GM21447 (cell line): ENCODE data around the gene VTI1A.
A peak's percentile ranks its signal among the peaks of the same experiment; 100 is the strongest.

Experiments used
- ATAC-seq: cut with Tn5 transposase; IDR thresholded peaks from one replicate; pipeline ENCODE4 v1.9.1; 2021; ENCODE audit not compliant: unreplicated experiment

The VTI1A gene

DNA sequence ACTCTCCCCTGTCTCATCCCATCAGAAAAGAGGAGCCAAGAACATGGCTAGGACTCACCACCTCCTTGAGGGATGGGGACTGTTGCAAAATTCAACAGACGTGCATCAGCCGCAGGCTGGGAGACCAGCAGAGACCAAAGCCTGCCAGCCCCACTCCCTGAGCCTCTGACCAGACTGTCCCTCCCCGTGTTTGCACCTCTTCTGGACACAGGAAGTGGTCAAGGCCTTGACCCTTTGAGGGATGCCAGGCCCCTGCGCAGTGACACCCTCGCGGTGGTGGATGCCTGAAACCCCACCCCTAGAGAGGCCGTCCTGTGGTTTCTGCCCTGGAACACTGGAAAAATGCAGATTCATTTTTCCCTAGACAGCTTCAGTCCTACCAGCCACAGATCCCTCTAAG is 374.6 kb downstream of the VTI1A start:
- ATAC-seq: no peak

DNA sequence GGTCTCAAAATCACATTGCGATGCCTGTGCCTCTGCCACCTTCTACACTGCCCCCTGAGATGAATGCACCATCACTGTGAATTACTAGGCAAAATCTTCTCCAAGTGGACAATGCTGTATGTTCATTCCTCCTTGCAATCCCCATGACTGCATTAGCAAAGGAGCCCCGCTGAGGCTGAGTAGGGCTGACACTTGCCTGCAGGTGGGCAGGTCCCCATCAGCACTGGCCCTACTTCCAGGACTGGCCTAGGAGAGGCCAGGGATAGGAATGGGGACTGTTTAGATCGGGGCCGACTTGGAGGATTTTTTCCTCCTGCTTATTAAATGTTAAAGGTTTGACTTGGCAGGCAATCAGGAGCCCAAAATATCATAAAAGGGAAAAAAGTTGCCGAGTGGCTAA is 376.0 kb downstream of the VTI1A start:
- ATAC-seq: no peak

DNA sequence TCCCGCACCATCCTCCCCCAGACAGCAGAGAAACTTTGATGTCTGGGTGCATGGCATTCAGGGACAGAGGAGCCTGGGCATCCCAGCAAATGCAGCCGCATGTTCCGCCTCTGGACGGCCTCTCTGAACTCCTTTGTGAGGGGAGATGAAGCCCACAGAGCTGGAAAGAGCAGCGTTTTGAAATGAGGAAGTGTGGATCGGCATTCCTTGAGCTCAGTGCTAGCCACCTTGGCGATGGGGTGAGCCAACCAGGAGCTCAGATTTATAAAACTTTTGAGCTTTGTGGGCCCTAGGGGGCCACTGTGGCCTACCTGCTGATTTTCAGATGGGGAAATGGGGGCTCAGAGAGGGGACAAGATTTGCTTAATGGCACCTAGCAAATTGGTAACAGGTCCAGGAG is 376.6 kb downstream of the VTI1A start:
- ATAC-seq: no peak

DNA sequence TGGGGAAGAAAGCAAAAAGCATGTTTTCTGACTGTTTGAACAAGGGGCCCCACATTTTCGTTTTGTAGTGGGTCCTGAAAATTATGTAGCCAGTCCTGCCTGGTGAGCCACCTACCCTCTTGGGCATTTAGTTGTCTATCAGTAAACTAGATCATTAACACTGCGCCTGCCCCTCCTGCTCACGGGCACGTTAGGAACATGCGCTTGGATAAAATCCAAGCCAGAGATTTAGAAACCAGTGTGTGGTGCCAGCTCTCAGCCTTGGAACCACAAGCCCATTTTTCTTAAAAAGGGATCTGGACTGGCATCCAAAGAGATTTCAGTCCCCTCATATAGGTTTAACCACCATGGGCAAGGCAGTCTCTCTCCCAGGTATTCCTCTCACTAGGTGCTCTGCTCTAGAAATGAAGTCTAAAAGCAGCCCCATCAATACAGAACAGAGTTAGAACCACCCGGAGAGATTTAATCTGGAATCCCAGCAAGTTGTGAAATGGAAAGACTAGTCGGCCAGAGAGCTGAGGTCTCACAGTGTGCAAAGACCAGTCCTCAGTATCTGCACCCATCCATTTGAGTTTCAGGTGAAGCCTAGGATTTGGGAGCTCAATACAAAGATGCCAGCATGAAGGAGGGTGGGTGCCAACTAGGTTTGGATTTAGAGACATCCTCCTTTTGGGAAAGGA is 379.1 kb downstream of the VTI1A start:
- no peak for ATAC-seq

DNA sequence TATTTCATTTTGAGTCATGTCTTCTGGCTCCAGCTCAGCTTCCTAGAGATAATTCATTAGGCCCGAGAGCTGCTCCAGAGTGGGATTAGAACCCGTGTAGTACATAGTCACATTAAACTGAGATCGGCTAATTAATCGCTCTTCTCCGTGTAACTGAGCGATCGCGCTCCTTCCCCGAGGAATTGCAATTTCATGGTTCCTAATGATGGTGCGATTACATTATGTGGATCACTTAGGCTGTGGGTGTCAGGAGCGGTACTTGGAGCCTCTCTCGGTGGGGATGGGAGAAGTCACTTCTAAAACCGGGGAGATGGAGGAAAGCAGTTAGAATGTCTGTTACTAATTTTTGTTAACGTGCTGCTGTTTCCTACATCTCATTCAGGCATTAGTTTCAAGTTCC is 380.1 kb downstream of the VTI1A start:
- no peak for ATAC-seq

DNA sequence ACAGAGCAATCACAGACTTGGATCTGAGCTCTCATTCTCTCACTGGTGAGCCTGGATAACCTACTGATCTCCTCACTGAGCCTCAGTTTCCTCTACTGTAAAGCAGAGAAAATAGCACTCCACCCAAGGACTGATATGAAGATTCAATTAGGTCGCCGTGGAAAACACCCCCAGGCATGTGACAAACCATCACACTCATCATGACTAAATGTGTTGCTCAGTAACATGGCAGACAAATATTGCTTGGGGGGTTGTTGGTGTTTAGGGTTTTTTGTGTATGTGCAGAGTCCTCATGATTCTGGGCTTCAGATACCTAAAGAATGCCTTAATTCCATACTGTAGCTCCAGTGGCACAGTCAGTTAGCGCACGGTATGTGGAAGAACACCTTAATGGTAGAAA is 380.9 kb downstream of the VTI1A start:
- ATAC-seq: no peak

DNA sequence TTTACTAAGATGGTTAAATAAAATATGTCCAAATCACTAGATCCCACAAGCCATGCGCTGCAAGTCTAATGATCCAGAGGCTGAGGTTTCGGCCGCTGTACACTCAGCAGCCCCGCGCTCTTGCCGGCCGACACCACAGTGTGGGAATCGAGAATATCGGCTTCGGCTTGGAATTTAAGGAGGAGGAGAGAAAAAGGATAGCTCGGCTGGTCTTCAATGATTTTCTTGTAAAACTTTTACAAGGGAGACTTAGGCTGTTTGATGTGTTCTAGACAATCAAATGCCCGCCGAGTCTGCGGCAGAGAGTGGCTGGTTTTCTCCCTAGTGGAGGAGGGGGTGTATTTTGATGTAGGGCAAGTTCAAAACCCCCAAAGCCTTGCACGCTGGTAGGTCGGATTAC is 384.8 kb downstream of the VTI1A start:
- no peak for ATAC-seq

DNA sequence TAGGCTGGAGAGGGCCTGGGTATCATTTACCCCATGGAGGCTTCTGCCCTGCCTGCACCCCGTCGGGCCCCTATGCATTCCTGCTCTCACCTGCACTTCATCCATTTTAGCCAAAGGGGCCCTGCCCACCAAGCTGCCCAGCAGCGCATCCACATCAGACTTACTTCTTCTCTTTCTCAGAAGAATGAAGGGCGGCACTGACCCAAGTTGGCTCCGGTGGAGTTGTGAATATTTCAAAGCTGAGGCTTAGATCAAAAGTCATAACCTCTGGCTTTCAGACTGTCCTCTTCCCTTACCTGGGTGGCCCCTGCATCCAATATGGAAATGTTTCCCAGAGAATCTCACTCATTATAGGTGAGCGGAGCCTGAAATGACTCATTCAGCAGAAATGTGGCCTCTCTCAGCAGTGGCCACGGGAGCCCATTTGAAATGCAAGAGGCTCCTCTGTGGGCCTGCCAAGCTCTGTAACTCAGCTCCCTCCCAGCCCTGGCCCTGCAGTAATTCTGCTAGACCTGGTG is 385.4 kb downstream of the VTI1A start:
- ATAC-seq: no peak

DNA sequence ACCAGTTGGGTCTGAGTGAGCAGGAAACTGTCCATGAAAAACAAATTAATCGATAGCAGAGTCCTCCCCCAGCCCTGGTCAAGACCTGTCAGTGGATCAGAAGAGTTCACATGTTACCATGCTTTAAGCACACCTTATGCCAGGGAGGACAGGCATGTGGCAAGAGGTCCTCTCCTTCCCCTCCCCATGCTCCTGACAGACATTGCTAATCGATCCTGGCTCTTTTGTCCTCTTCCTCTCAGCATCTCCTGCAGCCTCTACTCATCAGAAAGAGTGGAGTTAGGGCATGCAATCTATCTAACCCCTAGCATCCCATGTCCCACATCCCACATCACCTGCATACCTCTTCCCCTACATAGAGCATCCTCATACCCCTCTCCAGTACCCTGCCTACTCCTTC is 385.9 kb downstream of the VTI1A start:
- no peak for ATAC-seq

DNA sequence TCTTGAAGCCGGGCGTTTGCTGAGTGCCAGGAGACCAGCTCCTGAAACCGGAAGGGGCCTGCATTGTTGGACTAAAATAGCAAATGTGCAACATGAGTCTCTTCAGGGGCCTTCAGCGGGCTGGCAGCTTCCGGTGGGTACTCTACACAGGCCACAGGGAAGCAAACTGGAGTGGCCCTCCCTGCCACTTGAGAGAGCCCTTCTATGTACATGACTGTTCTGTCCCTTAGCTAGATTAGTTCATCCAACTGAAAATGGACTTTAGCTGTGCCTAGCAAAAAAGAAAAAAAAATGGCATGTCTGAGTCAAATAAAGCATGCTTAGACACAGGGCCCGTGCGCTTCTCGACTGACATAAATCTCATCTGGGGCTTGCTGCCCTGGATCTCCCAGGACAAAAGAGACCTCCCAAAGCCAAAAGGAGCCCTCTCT is 387.8 kb downstream of the VTI1A start:
- ATAC-seq: no peak

DNA sequence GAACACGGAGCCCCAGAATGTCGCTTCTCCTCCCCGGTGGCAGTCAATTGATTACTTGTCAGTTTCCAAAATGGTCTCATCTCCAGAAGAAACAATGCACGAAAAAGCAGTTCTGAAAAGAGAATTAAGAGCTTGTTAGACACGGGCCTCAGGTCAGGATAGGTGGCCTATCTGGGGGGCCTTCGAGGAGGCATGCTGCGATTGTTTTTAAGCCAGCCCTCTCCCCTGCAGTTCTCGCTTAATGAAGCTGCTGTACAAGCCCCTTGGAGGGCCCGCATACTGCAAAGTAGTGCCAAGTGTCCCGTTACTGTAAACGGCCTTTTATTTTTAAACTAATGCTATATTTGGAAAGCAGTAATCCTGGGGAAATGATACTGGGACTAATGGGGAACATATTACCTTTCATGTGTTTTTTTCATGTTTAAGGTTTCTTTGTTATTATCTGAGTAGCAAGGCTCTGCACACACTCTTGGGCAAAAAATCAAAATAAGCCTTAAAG is 388.3 kb downstream of the VTI1A start:
- ATAC-seq: no peak

DNA sequence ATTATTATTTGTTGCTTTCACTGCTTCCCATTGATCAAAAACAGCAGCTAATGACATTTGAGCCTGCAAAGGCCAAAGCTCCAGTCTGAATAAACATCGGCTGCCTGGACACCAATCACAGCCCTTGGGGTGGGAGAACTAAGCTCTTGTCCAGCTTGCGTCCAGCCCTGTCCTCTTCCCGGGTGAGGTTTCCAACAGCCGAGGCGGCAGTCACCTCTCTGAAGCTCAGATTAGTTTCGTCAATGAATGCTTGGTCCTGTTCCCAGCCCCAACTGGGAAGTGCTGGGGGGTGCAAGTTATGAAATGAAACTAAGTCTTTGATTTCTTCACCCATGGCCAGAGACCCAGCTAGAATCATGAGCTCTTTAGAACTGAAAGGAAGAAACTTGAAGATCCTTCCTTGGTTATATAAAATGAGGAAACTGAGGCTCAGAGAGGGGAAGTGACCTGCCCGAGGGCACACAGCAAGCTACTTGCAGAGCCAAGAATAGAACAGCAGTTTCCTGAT is 389.0 kb downstream of the VTI1A start:
- ATAC-seq: no peak

DNA sequence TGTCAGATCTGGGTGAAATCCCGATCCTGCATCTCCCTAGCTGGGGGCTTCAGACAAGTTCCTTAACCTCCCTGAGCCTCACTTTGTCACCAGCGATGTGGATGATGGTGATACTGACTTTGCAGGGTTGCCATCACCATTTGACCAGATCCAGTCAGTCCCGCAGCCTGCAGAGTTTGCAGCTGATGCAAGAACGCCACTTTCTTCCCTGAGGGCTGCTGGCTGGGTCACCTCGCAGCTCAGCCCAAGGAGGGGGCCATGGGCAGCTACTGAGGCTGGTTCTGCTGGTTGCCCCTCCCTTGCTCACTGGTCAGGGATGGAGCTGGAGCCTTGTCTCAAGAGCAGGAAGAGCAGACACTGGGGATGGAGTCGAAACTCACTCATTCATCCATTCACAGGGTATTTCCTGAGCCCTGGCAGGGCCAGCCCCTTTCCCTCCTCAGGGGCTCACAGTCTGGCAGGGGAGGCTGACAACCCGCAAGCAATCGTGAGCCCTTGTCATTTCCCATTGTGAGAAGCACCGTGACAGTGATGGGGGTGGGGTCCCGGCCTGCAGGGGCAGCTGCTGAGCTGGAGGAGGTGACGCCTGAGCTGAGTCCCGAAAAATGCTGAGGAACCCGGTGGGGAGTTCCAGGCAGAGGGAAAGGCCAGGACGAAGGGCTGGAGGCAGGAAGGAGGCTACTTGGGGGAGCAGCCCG is 391.9 kb downstream of the VTI1A start:
- ATAC-seq: no peak

DNA sequence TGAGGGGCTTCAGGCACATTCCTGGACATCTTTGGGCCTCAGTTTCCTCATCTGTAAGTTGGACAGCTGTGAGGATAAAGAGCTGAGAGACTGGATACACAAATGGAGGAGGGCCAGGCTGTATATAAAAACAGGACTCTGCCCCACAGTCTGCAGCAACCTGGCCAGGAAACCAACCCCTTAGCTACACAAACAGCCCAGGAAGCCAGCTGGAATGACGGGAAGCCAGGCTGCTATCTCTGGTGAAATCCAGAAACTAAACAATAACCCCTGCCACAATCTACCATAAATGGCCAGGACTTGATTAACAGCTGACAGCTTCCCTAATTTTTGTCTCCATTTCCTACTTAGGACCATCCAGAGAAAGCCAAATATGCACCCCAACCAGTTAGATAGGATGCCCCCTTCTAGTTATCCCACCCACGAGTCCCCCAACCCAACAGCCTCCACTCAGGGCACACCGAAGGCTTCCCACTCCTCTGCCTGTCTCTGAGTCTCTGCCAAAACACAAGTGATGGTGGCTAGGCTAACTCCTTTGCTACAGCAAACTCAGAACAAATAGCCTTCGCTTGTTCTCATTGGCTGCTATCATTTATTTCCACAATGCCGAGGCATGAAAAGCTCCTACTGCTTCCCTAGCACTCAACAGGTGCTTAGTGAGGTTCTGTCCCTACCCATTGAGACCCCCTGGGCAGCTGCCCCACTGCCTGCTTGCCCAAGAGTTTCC is 393.1 kb downstream of the VTI1A start:
- no peak for ATAC-seq

DNA sequence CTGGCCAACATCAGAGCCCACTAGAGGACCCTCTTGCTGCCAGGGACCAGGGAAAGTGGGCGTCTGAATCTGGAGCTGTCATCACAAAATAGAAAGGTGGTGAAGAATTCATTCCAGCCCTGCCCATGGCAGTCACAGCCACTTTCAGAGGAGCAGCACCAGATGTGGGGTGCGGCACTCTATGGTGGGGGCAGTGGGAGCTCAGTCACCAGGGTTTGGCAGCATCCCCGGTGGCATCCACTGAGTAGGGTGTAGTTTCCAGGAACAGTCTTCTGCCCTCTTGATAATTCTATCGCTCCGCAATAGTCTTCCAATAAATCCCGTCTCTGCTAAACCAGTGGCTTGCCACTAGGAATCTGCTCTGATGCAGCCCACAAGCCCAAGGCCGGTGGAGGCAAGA is 394.5 kb downstream of the VTI1A start:
- ATAC-seq: no peak

DNA sequence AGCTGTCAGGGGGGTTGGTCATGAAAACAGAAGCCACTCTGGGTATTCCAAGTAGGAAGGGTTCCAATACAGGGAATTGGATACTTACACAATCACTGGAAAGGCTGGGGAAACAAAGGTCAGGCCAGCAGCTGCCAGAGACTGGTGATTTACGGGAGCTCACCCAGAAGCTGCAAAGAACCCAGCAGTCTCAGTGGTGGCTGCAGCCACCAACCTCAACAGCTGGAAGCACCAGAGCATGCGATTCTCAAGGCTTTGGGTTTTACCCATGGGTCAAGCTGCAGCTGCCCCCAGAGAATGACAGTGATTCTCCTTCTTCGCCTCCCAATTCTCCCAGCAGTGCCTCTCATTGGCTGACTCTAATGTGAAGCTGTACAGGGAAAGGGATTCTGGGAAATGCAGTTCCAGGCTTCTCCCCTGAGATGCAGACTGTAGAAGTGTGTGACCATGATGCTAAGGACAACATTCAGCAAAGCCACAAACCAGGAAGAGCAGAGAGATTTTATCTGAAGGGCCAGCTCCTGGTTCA is 395.9 kb downstream of the VTI1A start:
- peak; percentile 94 for ATAC-seq

DNA sequence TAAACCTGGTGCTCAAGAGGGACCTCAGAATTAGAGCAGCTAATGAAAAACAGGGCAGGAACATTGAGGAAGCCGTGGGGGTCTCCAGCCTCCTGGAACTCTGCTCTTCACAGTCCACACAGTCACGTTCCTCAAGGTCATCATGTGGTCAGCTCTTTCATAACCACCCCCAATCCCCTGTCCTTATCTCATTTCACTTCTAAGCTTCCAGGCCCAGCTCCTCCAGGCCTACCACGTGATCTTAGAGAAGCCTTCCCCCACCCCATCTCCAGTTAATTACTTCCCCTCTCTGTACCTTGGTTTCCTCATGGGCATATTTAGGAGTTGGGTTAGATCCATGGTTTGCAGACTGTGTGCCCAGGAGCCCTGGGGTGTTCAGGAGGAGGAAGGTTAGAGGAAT is 396.6 kb downstream of the VTI1A start:
- ATAC-seq: no peak

DNA sequence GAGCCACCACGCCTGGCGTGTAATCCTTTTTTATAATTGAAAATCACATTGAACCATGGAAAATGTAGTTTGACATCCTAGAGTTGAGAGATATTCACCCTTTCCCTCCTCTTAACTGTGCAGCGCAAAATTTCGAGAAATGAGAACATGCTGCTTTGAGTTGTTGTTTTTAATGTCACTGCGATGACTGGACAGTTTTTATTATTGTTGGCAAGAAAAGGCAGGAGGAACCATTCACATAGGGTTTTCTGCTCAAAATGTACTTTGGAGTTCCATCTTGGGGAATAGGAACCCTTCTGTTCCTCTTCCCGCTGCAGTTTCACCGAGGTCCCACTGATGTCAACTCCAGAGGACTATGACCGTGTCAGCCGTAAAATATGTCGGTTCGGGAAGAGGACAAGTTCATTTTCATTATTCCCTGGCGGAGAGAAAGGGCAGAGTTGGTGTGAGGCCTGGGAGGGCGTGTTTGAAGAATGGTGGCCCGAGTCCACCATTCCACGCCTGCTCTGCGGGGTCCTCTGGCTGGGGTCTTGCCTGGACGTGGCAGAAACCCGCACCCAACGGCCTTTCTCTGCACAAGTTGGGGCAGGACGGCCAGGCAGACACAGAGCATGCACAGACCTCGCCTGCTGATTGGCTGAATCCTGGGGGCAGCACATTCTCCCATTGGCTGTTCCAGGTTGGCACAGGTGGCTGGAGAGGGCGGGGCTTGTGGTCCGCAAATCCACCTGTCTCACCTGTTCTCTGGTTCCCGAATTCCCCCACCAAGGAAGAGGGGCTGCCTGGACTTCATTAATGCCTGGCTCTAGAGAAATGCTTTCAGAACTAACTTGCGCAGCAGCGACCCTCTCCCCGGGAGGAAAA is 397.9 kb downstream of the VTI1A start:
- ATAC-seq: no peak

DNA sequence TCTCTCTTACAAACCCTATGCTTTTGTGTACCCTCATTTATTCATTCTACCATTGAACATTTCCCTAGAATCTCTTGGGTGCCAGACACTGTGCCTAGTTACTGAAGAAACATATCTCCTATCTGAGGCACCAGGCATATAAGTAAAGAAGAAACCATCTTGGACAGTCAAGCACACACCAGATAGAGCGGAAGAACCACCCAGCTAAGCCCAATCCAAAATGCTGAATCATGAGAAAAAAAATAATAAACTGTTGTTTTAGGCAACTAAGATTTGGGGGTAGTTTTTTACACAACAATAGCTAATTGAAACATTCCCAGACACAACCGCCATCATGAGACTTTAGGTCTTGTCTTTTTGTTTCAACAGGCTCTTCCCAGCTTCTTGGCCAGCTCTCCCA is 400.8 kb downstream of the VTI1A start:
- ATAC-seq: no peak

DNA sequence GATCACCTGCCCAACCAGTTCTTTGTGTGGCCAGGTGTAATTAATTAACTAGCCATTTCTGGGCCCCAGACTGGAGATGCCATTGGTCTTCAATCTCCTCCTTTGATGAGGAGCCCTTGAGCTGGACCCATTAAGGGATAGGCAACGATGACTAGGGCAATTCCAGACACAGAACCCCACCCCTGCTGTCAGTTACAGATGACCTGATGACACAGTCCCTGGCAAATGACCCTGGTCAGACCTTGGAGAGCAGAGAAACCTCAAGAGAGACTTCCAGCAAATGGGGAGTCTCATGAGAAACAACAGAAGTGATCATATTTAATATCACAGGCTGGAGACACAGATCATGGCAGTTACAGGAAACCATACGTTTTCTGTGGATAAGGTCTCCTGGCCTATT is 401.2 kb downstream of the VTI1A start:
- no peak for ATAC-seq
